AML-193 (cell line): Measurements from ENCODE around the gene UNC5B.

Experiments used
- DNase-seq, 2 experiments: peaks; one replicate each; lab custom pipeline; 2025; lab: John Stamatoyannopoulos, UW

UNC5B gene

GRCh38 chr10:71319800-71320392, 107.5 kb downstream of the UNC5B start:
- no peak for DNase-seq

- no peak for DNase-seq
These were observed 108.2 kb downstream of the UNC5B start for GRCh38 chr10:71320592-71320991.

- DNase-seq, result no peak
These were observed 109.0 kb downstream of the UNC5B start for GRCh38 chr10:71321386-71321785.

GRCh38 chr10:71323407-71323806, 111.0 kb downstream of the UNC5B start:
- peak; percentile 25 to 44 for DNase-seq

- DNase-seq, result no peak
These were observed 112.4 kb downstream of the UNC5B start for GRCh38 chr10:71324743-71325142.

- DNase-seq, result no peak
These were observed 112.9 kb downstream of the UNC5B start for GRCh38 chr10:71325267-71325666.

GRCh38 chr10:71326464-71326881, 114.1 kb downstream of the UNC5B start:
- no peak for DNase-seq

- no peak for DNase-seq
These were observed 118.5 kb downstream of the UNC5B start for GRCh38 chr10:71330789-71331404.

- no peak for DNase-seq
These were observed 119.4 kb downstream of the UNC5B start for GRCh38 chr10:71331736-71332135.

- no peak for DNase-seq
These were observed 120.1 kb downstream of the UNC5B start for GRCh38 chr10:71332466-71332865.

GRCh38 chr10:71333129-71333887, 120.9 kb downstream of the UNC5B start:
- DNase-seq, result peak; percentile 50 to 51

GRCh38 chr10:71334221-71334791, 121.9 kb downstream of the UNC5B start:
- DNase-seq, result no peak

GRCh38 chr10:71335173-71335708, 122.9 kb downstream of the UNC5B start:
- DNase-seq, result no peak

- DNase-seq, result no peak
These were observed 124.3 kb downstream of the UNC5B start for GRCh38 chr10:71336632-71337031.

GRCh38 chr10:71337219-71337701, 124.9 kb downstream of the UNC5B start:
- DNase-seq, result no peak

GRCh38 chr10:71338728-71339495, 126.5 kb downstream of the UNC5B start:
- DNase-seq, result no peak

- DNase-seq, result no peak
These were observed 127.6 kb downstream of the UNC5B start for GRCh38 chr10:71339796-71340589.

- no peak for DNase-seq
These were observed 130.4 kb downstream of the UNC5B start for GRCh38 chr10:71342573-71343391.

- peak; percentile 46 to 59 for DNase-seq
These were observed 131.0 kb downstream of the UNC5B start for GRCh38 chr10:71343392-71343773.
